ENCODE data around the gene SERPINB12.

The SERPINB12 gene

GRCh38 chr18:63559567-63560491 is 17.7 kb downstream of the SERPINB12 start:
- H2BK15ac ChIP-seq (ENCODE audit: low read depth, poor library complexity, severe bottlenecking): no peak overlapping the region
- H3K14ac ChIP-seq (ENCODE audit: low read length in 2 of 2): no peak overlapping the region
- no peaks in the 10 kb centered on the region for H3K79me1 ChIP-seq (replicated peaks; ENCODE audit: low read length, poor library complexity, severe bottlenecking)
- H2AFZ ChIP-seq (ENCODE audit: low read depth, low read length): no peak overlapping the region
- H3K4me1 ChIP-seq (ENCODE audit: control insufficient read depth, insufficient read depth, low read depth, low read length): no peaks in the 10 kb centered on the region
- no peak overlapping the region for H2BK120ac ChIP-seq (ENCODE audit: low read depth, low read length)
- H3K27ac ChIP-seq (ENCODE audit: low read length, poor library complexity, severe bottlenecking): no peak overlapping the region
- H3K4me3 ChIP-seq (ENCODE audit: insufficient read depth in 1 of 2, low read depth in 1 of 2, low read length in 2 of 2): no peak overlapping the region
- H3K23ac ChIP-seq (ENCODE audit: low read length in 2 of 2): no peak overlapping the region
- H3K4ac ChIP-seq (ENCODE audit: low read depth in 1 of 2, low read length in 2 of 2): no peak overlapping the region
- H2BK5ac ChIP-seq (ENCODE audit: low read depth, low read length, poor library complexity, severe bottlenecking): no peak overlapping the region
- no peak overlapping the region for H4K8ac ChIP-seq (ENCODE audit: low read length)
- H3K36me3 ChIP-seq (ENCODE audit: control insufficient read depth in 1 of 2, insufficient read depth in 2 of 2, low read depth in 1 of 2, low read length in 2 of 2): no peaks in the 10 kb centered on the region
- DNase-seq: no peak
- H3K4me2 ChIP-seq (ENCODE audit: low read length, poor library complexity, severe bottlenecking): no peak overlapping the region
- no peak overlapping the region for H2BK12ac ChIP-seq (ENCODE audit: low read length in 2 of 2)
- WGBS: 70% methylated on average over 8 of the region's 9 CpGs
- no peaks in the 10 kb centered on the region for H3K27me3 ChIP-seq (ENCODE audit: control insufficient read depth in 1 of 2, insufficient read depth in 1 of 2, low read length in 2 of 2)
- no peak overlapping the region for H2AK5ac ChIP-seq (ENCODE audit: low read length, severe bottlenecking)
- H4K91ac ChIP-seq (ENCODE audit: low read length): no peak overlapping the region
- H3K18ac ChIP-seq (ENCODE audit: low read depth in 1 of 2, low read length in 2 of 2): no peak overlapping the region
- H3K9ac ChIP-seq (ENCODE audit: low read length): no peak overlapping the region
- H3K9me3 ChIP-seq (ENCODE audit: control insufficient read depth, low read length): no peaks in the 10 kb centered on the region

GRCh38 chr18:63562284-63562683 is 20.1 kb downstream of the SERPINB12 start:
- Histone ChIP-seq H3K18ac (ENCODE audit: low read depth in 1 of 2, low read length in 2 of 2) (no peak overlapping the region), H2BK12ac (ENCODE audit: low read length in 2 of 2) (no peak overlapping the region), H4K8ac (ENCODE audit: low read length) (no peak overlapping the region), H3K4me3 (ENCODE audit: insufficient read depth in 1 of 2, low read depth in 1 of 2, low read length in 2 of 2) (no peak overlapping the region), H3K9me3 (ENCODE audit: control insufficient read depth, low read length) (no peaks in the 10 kb centered on the region), H2BK120ac (ENCODE audit: low read depth, low read length) (no peak overlapping the region), H3K27ac (ENCODE audit: low read length, poor library complexity, severe bottlenecking) (no peak overlapping the region), H3K4me1 (ENCODE audit: control insufficient read depth, insufficient read depth, low read depth, low read length) (no peaks in the 10 kb centered on the region), H3K4me2 (ENCODE audit: low read length, poor library complexity, severe bottlenecking) (no peak overlapping the region), H2AK5ac (ENCODE audit: low read length, severe bottlenecking) (no peak overlapping the region), H3K14ac (ENCODE audit: low read length in 2 of 2) (no peak overlapping the region), H2AFZ (ENCODE audit: low read depth, low read length) (no peak overlapping the region), H3K23ac (ENCODE audit: low read length in 2 of 2) (no peak overlapping the region), H3K9ac (ENCODE audit: low read length) (no peak overlapping the region), H3K36me3 (ENCODE audit: control insufficient read depth in 1 of 2, insufficient read depth in 2 of 2, low read depth in 1 of 2, low read length in 2 of 2) (no peaks in the 10 kb centered on the region), H3K27me3 (ENCODE audit: control insufficient read depth in 1 of 2, insufficient read depth in 1 of 2, low read length in 2 of 2) (peaks cover 0 to under 1% of the 10 kb centered on the region in 2 experiments), H4K91ac (ENCODE audit: low read length) (no peak overlapping the region), H3K4ac (ENCODE audit: low read depth in 1 of 2, low read length in 2 of 2) (no peak overlapping the region), H2BK15ac (ENCODE audit: low read depth, poor library complexity, severe bottlenecking) (no peak overlapping the region), H2BK5ac (ENCODE audit: low read depth, low read length, poor library complexity, severe bottlenecking) (no peak overlapping the region), H3K79me1 (replicated peaks; ENCODE audit: low read length, poor library complexity, severe bottlenecking) (no peaks in the 10 kb centered on the region)
- 97% methylated on average over 4 of the region's 4 CpGs for WGBS
- no peak for DNase-seq

DNA sequence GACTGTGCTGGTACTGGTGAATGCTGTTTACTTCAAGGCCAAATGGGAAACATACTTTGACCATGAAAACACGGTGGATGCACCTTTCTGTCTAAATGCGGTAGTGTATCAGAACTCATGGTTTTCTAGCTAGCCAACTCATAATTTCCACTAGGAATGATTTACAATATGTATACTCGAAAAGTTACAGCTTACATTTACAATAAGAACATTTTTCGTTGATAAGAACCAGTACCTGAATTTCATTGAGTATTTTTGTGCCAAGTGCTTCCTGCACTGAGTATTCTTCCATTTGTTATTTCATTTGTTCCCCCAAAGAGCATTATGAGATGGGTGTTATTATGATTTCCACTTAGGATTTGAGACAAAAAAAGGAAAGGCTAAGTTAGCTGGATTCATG is 21.9 kb downstream of the SERPINB12 start:
- DNase-seq: no peak
- Histone ChIP-seq H2BK15ac (ENCODE audit: low read depth, poor library complexity, severe bottlenecking) (no peak overlapping the region), H3K36me3 (ENCODE audit: control insufficient read depth in 1 of 2, insufficient read depth in 2 of 2, low read depth in 1 of 2, low read length in 2 of 2) (no peaks in the 10 kb centered on the region), H2AK5ac (ENCODE audit: low read length, severe bottlenecking) (no peak overlapping the region), H3K23ac (ENCODE audit: low read length in 2 of 2) (no peak overlapping the region), H3K4ac (ENCODE audit: low read depth in 1 of 2, low read length in 2 of 2) (no peak overlapping the region), H2BK5ac (ENCODE audit: low read depth, low read length, poor library complexity, severe bottlenecking) (no peak overlapping the region), H3K9me3 (ENCODE audit: control insufficient read depth, low read length) (no peaks in the 10 kb centered on the region), H3K18ac (ENCODE audit: low read depth in 1 of 2, low read length in 2 of 2) (no peak overlapping the region), H3K4me3 (ENCODE audit: insufficient read depth in 1 of 2, low read depth in 1 of 2, low read length in 2 of 2) (no peak overlapping the region), H2BK12ac (ENCODE audit: low read length in 2 of 2) (no peak overlapping the region), H4K91ac (ENCODE audit: low read length) (no peak overlapping the region), H3K9ac (ENCODE audit: low read length) (no peak overlapping the region), H4K8ac (ENCODE audit: low read length) (no peak overlapping the region), H3K4me1 (ENCODE audit: control insufficient read depth, insufficient read depth, low read depth, low read length) (no peaks in the 10 kb centered on the region), H3K27ac (ENCODE audit: low read length, poor library complexity, severe bottlenecking) (no peak overlapping the region), H3K27me3 (ENCODE audit: control insufficient read depth in 1 of 2, insufficient read depth in 1 of 2, low read length in 2 of 2) (peaks cover 0 to 3% of the 10 kb centered on the region in 2 experiments), H2AFZ (ENCODE audit: low read depth, low read length) (no peak overlapping the region), H3K4me2 (ENCODE audit: low read length, poor library complexity, severe bottlenecking) (no peak overlapping the region), H2BK120ac (ENCODE audit: low read depth, low read length) (no peak overlapping the region), H3K79me1 (replicated peaks; ENCODE audit: low read length, poor library complexity, severe bottlenecking) (no peaks in the 10 kb centered on the region), H3K14ac (ENCODE audit: low read length in 2 of 2) (no peak overlapping the region)
- WGBS: 92% methylated on average over 4 of the region's 4 CpGs

GRCh38 chr18:63564561-63564960 is 22.4 kb downstream of the SERPINB12 start:
- no peak overlapping the region for H3K4ac ChIP-seq (ENCODE audit: low read depth in 1 of 2, low read length in 2 of 2)
- H2AFZ ChIP-seq (ENCODE audit: low read depth, low read length): no peak overlapping the region
- no peaks in the 10 kb centered on the region for H3K36me3 ChIP-seq (ENCODE audit: control insufficient read depth in 1 of 2, insufficient read depth in 2 of 2, low read depth in 1 of 2, low read length in 2 of 2)
- H3K27me3 ChIP-seq (ENCODE audit: control insufficient read depth in 1 of 2, insufficient read depth in 1 of 2, low read length in 2 of 2): peaks cover 0 to 3% of the 10 kb centered on the region in 2 experiments
- H3K4me1 ChIP-seq (ENCODE audit: control insufficient read depth, insufficient read depth, low read depth, low read length): no peaks in the 10 kb centered on the region
- H3K27ac ChIP-seq (ENCODE audit: low read length, poor library complexity, severe bottlenecking): no peak overlapping the region
- no peak overlapping the region for H3K4me3 ChIP-seq (ENCODE audit: insufficient read depth in 1 of 2, low read depth in 1 of 2, low read length in 2 of 2)
- no peak overlapping the region for H2BK120ac ChIP-seq (ENCODE audit: low read depth, low read length)
- no peak overlapping the region for H2BK5ac ChIP-seq (ENCODE audit: low read depth, low read length, poor library complexity, severe bottlenecking)
- H4K8ac ChIP-seq (ENCODE audit: low read length): no peak overlapping the region
- no peak overlapping the region for H3K9ac ChIP-seq (ENCODE audit: low read length)
- no peak overlapping the region for H2BK15ac ChIP-seq (ENCODE audit: low read depth, poor library complexity, severe bottlenecking)
- no peak overlapping the region for H3K4me2 ChIP-seq (ENCODE audit: low read length, poor library complexity, severe bottlenecking)
- H3K18ac ChIP-seq (ENCODE audit: low read depth in 1 of 2, low read length in 2 of 2): no peak overlapping the region
- DNase-seq: no peak
- 50% methylated on average over 1 of the region's 1 CpG for WGBS
- H3K14ac ChIP-seq (ENCODE audit: low read length in 2 of 2): no peak overlapping the region
- H3K23ac ChIP-seq (ENCODE audit: low read length in 2 of 2): no peak overlapping the region
- no peak overlapping the region for H4K91ac ChIP-seq (ENCODE audit: low read length)
- no peaks in the 10 kb centered on the region for H3K79me1 ChIP-seq (replicated peaks; ENCODE audit: low read length, poor library complexity, severe bottlenecking)
- H3K9me3 ChIP-seq (ENCODE audit: control insufficient read depth, low read length): no peaks in the 10 kb centered on the region
- no peak overlapping the region for H2BK12ac ChIP-seq (ENCODE audit: low read length in 2 of 2)
- H2AK5ac ChIP-seq (ENCODE audit: low read length, severe bottlenecking): no peak overlapping the region
